Measurements from ENCODE around the gene ATXN7L2. TPM values are rescaled to one million over a fixed set of nuclear protein-coding genes. Genes with fewer than 3 reads are reported as not detected.

The ATXN7L2 gene
- total and polyA plus RNA-seq, 2 of the 8 experiments (the other 6 are each of a cell fraction or from before 2014, with no cell fraction given) = 8.1 to 9.3 TPM

DNA sequence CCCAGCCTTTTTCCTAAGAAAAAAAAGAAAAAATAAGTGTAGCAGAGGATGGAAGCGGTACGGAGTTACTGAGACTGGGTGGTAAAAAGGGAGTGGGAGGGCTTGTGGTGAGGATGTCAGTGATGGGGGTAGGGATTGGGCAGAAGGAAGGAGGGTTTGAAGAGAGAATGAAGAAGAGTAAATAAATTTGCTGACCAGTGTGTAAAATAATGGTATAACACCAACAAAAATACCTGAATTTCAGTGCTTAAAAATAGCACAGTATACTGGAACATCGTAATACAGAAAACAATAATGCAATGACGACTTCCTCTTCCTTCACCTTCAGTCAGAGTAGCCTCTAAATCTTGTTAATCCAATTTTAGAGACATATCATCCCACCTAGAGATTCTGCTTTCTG lies 36.2 kb upstream of the ATXN7L2 start (continued):
- TF ChIP-seq, protein P1, sequence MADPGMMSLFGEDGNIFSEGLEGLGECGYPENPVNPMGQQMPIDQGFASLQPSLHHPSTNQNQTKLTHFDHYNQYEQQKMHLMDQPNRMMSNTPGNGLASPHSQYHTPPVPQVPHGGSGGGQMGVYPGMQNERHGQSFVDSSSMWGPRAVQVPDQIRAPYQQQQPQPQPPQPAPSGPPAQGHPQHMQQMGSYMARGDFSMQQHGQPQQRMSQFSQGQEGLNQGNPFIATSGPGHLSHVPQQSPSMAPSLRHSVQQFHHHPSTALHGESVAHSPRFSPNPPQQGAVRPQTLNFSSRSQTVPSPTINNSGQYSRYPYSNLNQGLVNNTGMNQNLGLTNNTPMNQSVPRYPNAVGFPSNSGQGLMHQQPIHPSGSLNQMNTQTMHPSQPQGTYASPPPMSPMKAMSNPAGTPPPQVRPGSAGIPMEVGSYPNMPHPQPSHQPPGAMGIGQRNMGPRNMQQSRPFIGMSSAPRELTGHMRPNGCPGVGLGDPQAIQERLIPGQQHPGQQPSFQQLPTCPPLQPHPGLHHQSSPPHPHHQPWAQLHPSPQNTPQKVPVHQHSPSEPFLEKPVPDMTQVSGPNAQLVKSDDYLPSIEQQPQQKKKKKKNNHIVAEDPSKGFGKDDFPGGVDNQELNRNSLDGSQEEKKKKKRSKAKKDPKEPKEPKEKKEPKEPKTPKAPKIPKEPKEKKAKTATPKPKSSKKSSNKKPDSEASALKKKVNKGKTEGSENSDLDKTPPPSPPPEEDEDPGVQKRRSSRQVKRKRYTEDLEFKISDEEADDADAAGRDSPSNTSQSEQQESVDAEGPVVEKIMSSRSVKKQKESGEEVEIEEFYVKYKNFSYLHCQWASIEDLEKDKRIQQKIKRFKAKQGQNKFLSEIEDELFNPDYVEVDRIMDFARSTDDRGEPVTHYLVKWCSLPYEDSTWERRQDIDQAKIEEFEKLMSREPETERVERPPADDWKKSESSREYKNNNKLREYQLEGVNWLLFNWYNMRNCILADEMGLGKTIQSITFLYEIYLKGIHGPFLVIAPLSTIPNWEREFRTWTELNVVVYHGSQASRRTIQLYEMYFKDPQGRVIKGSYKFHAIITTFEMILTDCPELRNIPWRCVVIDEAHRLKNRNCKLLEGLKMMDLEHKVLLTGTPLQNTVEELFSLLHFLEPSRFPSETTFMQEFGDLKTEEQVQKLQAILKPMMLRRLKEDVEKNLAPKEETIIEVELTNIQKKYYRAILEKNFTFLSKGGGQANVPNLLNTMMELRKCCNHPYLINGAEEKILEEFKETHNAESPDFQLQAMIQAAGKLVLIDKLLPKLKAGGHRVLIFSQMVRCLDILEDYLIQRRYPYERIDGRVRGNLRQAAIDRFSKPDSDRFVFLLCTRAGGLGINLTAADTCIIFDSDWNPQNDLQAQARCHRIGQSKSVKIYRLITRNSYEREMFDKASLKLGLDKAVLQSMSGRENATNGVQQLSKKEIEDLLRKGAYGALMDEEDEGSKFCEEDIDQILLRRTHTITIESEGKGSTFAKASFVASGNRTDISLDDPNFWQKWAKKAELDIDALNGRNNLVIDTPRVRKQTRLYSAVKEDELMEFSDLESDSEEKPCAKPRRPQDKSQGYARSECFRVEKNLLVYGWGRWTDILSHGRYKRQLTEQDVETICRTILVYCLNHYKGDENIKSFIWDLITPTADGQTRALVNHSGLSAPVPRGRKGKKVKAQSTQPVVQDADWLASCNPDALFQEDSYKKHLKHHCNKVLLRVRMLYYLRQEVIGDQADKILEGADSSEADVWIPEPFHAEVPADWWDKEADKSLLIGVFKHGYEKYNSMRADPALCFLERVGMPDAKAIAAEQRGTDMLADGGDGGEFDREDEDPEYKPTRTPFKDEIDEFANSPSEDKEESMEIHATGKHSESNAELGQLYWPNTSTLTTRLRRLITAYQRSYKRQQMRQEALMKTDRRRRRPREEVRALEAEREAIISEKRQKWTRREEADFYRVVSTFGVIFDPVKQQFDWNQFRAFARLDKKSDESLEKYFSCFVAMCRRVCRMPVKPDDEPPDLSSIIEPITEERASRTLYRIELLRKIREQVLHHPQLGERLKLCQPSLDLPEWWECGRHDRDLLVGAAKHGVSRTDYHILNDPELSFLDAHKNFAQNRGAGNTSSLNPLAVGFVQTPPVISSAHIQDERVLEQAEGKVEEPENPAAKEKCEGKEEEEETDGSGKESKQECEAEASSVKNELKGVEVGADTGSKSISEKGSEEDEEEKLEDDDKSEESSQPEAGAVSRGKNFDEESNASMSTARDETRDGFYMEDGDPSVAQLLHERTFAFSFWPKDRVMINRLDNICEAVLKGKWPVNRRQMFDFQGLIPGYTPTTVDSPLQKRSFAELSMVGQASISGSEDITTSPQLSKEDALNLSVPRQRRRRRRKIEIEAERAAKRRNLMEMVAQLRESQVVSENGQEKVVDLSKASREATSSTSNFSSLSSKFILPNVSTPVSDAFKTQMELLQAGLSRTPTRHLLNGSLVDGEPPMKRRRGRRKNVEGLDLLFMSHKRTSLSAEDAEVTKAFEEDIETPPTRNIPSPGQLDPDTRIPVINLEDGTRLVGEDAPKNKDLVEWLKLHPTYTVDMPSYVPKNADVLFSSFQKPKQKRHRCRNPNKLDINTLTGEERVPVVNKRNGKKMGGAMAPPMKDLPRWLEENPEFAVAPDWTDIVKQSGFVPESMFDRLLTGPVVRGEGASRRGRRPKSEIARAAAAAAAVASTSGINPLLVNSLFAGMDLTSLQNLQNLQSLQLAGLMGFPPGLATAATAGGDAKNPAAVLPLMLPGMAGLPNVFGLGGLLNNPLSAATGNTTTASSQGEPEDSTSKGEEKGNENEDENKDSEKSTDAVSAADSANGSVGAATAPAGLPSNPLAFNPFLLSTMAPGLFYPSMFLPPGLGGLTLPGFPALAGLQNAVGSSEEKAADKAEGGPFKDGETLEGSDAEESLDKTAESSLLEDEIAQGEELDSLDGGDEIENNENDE (IDR thresholded peaks at IDR 0.05; ENCODE audit: insufficient replicate concordance, low read length) = no peak
- no peak for TF ChIP-seq CBX5 (IDR thresholded peaks at IDR 0.05; ENCODE audit: low read depth, low read length)
- no peak for TF ChIP-seq EZH2 (IDR thresholded peaks at IDR 0.05; ENCODE audit: low read depth, low read length, severe bottlenecking)
- no peak for TF ChIP-seq TAF7 (optimal IDR thresholded peaks at IDR 0.05; ENCODE audit: borderline replicate concordance, low read depth, low read length)
- no peak for TF ChIP-seq HDAC6 (IDR thresholded peaks at IDR 0.05; ENCODE audit: low read depth, low read length)
